ENCODE results near the gene RAB3A. TPM values are rescaled to one million over a fixed set of nuclear protein-coding genes. Genes with fewer than 3 reads are reported as not detected.

The RAB3A gene
- total and polyA plus RNA-seq, 9 of the 15 experiments (the other 6 are each of a cell fraction or from before 2014, with no cell fraction given) = 0.17 to 5.1 (median 0.90) TPM; not detected in 1

DNA sequence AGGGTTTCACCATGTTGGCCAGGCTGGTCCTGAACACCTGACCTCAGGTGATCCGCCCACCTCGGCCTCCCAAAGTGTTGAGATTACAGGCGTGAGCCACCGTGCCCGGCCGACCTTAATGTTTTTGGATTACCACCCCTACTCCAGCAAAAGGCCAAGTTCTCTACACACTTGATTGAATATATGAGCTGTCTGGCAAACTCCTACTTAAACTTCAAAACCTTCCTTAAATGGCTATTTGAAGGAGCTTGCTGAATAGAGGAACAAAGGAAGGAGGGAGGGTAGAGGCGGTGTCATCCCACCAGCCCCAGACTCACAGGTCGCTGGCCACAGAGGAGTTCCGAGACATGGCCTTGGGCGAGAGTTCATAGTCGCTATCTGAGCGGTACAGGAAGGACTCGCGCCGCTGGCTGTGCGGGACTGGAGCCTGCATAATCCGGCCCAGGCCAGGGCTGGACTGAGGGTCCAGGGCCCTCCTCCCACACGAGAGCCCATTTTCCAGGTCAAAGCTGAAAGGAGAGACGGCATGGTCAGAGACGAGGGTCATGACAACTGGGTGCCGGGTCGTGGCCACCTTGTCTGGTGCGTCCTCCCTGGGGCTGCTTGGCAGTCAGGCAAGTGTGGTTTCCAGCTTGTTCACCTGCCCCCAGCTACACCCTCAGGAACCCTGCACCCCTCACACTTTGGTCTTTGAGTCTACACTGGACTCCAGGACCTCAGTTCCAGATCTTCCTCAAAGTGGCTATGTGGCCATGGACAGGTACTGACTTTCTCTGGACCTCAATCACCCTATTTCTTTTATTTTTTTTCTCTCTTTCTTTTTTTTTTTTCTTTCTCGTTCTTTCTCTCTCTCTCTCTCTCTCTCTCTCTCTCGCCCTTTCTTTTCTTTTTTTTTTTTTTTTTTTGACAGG lies 18.2 kb upstream of the RAB3A start (continued):
- TF ChIP-seq, protein P1, sequence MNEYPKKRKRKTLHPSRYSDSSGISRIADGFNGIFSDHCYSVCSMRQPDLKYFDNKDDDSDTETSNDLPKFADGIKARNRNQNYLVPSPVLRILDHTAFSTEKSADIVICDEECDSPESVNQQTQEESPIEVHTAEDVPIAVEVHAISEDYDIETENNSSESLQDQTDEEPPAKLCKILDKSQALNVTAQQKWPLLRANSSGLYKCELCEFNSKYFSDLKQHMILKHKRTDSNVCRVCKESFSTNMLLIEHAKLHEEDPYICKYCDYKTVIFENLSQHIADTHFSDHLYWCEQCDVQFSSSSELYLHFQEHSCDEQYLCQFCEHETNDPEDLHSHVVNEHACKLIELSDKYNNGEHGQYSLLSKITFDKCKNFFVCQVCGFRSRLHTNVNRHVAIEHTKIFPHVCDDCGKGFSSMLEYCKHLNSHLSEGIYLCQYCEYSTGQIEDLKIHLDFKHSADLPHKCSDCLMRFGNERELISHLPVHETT (CRISPR knock-in tag; conservative IDR thresholded peaks at IDR 0.05 in 1 of 2, IDR thresholded peaks at IDR 0.05 in 1 of 2) = no peak
- TF ChIP-seq NR1H2 (CRISPR knock-in tag; IDR thresholded peaks at IDR 0.05) (no peak), OTX1 (CRISPR knock-in tag; IDR thresholded peaks at IDR 0.05) (no peak), FOXP1 (CRISPR knock-in tag; IDR thresholded peaks at IDR 0.05) (no peak), ZSCAN29 (IDR thresholded peaks at IDR 0.05) (0 out of 2 replicates have a peak, but pooled peaks have one; percentile 60), PHB (CRISPR knock-in tag; IDR thresholded peaks at IDR 0.05) (no peak), MTF1 (CRISPR knock-in tag; IDR thresholded peaks at IDR 0.05; ENCODE audit: borderline replicate concordance) (no peak), ZNF384 (IDR thresholded peaks at IDR 0.05; ENCODE audit: low read depth, low read length) (peak; percentile 41; the same call in 1 of the 2 replicates), CBFA2T2 (conservative IDR thresholded peaks at IDR 0.05) (0 out of 2 replicates have a peak, but pooled peaks have one; percentile 2), RBBP5 (IDR thresholded peaks at IDR 0.05; ENCODE audit: borderline replicate concordance, insufficient read depth, low read length, poor library complexity, severe bottlenecking) (no peak), ARID1B (IDR thresholded peaks at IDR 0.05) (peak; percentile 48; the same call in 1 of the 2 replicates), ZNF79 (CRISPR knock-in tag; IDR thresholded peaks at IDR 0.05; ENCODE audit: low read depth) (no peak)
- TF ChIP-seq, protein P2, sequence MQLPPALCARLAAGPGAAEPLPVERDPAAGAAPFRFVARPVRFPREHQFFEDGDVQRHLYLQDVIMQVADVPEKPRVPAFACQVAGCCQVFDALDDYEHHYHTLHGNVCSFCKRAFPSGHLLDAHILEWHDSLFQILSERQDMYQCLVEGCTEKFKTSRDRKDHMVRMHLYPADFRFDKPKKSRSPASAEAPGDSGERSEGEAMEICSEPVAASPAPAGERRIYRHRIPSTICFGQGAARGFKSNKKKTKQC (CRISPR knock-in tag; IDR thresholded peaks at IDR 0.05) = no peak
- TF ChIP-seq, protein P3, sequence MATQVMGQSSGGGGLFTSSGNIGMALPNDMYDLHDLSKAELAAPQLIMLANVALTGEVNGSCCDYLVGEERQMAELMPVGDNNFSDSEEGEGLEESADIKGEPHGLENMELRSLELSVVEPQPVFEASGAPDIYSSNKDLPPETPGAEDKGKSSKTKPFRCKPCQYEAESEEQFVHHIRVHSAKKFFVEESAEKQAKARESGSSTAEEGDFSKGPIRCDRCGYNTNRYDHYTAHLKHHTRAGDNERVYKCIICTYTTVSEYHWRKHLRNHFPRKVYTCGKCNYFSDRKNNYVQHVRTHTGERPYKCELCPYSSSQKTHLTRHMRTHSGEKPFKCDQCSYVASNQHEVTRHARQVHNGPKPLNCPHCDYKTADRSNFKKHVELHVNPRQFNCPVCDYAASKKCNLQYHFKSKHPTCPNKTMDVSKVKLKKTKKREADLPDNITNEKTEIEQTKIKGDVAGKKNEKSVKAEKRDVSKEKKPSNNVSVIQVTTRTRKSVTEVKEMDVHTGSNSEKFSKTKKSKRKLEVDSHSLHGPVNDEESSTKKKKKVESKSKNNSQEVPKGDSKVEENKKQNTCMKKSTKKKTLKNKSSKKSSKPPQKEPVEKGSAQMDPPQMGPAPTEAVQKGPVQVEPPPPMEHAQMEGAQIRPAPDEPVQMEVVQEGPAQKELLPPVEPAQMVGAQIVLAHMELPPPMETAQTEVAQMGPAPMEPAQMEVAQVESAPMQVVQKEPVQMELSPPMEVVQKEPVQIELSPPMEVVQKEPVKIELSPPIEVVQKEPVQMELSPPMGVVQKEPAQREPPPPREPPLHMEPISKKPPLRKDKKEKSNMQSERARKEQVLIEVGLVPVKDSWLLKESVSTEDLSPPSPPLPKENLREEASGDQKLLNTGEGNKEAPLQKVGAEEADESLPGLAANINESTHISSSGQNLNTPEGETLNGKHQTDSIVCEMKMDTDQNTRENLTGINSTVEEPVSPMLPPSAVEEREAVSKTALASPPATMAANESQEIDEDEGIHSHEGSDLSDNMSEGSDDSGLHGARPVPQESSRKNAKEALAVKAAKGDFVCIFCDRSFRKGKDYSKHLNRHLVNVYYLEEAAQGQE (IDR thresholded peaks at IDR 0.05; ENCODE audit: borderline replicate concordance) = peak; percentile 84
- TF ChIP-seq, protein P3 (CRISPR knock-in tag; IDR thresholded peaks at IDR 0.05; ENCODE audit: low read depth) = no peak
- TF ChIP-seq, protein P4, sequence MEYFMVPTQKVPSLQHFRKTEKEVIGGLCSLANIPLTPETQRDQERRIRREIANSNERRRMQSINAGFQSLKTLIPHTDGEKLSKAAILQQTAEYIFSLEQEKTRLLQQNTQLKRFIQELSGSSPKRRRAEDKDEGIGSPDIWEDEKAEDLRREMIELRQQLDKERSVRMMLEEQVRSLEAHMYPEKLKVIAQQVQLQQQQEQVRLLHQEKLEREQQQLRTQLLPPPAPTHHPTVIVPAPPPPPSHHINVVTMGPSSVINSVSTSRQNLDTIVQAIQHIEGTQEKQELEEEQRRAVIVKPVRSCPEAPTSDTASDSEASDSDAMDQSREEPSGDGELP (CRISPR knock-in tag; IDR thresholded peaks at IDR 0.05; ENCODE audit: borderline replicate concordance) = no peak
